Endothelial cell of umbilical vein (primary cell): ENCODE measurements around the gene DOCK7. TPM values are rescaled to one million over a fixed set of nuclear protein-coding genes. Genes with fewer than 3 reads are reported as not detected.
A peak's percentile ranks its signal among the peaks of the same experiment; 100 is the strongest.

ENCODE experiments used
- BruUV-seq: library from RNA; stranded (reverse); fragments of 400-500 nt; replicated peaks from 2 replicates; lab custom pipeline; 2021; lab: Mats Ljungman, UMichigan
- CTCF ChIA-PET: fragments of 300-600, 350-600 bp; sonication (Branson Sonifier 250); formaldehyde crosslinking; loops from one replicate; lab custom pipeline; 2021; ENCODE audit warnings: antibody characterized with exemption, inconsistent platforms; lab: Charles Lee
- POLR2A ChIA-PET: fragments of 300-600, 350-600 bp; sonication (Branson Sonifier 250); formaldehyde crosslinking; loops from one replicate; lab custom pipeline; 2021; ENCODE audit warnings: antibody characterized with exemption, inconsistent platforms; lab: Charles Lee
- DNase-seq: peaks from one replicate; pipeline ENCODE4 v3.0.0-alpha.2; 2011; ENCODE audit warnings: low read depth, low spot score
- FAIRE-seq: peaks from 2 replicates; lab custom pipeline; 2011; peaks lifted over from hg19 to GRCh38; lab: Jason Lieb, UNC
- H2AFZ ChIP-seq: 2 replicates; pipeline ENCODE4 v1.6.0; 2012; ENCODE audit warnings: low read depth, low read length, control low read depth, inconsistent platforms
- H3K27ac ChIP-seq: 2 replicates; pipeline ENCODE4 v1.5.1; 2011; ENCODE audit warnings: low read depth, mild to moderate bottlenecking, control low read depth, low read length, moderate library complexity; ENCODE audit not compliant: insufficient read depth
- H3K27me3 ChIP-seq, 2 experiments: 2 replicates each; pipeline versions ENCODE4 v1.6.0 to v1.6.1; 2011; ENCODE audit warnings: low read length in 2 of 2, mixed read lengths in 1 of 2; ENCODE audit not compliant: control insufficient read depth in 2 of 2, insufficient read depth in 2 of 2
- H3K36me3 ChIP-seq, 2 experiments: 2 replicates in 1 of 2; 3 replicates in 1 of 2; pipeline ENCODE4 v1.5.1; 2011; ENCODE audit warnings: low read length in 2 of 2, mild to moderate bottlenecking in 1 of 2, moderate library complexity in 1 of 2; ENCODE audit not compliant: control insufficient read depth in 2 of 2, insufficient read depth in 2 of 2; ENCODE audit errors: extremely low read depth in 1 of 2
- H3K4me1 ChIP-seq: 3 replicates; pipeline ENCODE4 v1.5.1; 2011; ENCODE audit warnings: mild to moderate bottlenecking, low read length; ENCODE audit not compliant: control insufficient read depth, insufficient read depth; ENCODE audit errors: extremely low read depth
- H3K4me2 ChIP-seq: 2 replicates; pipeline ENCODE4 v1.6.1; 2011; ENCODE audit warnings: low read length, control low read depth, mixed read lengths; ENCODE audit not compliant: insufficient read depth
- H3K4me3 ChIP-seq, 3 experiments: fragments of 200-600 bp in 1 of 3; sonication (generic), shearing (Covaris generic) in 1 of 3; replicated peaks in 1 of 3; 2 replicates each; pipeline ENCODE4 v1.5.1; 2011 to 2016; ENCODE audit warnings: control low read depth in 3 of 3, low read length in 3 of 3, mild to moderate bottlenecking in 2 of 3, inconsistent platforms in 1 of 3, low read depth in 1 of 3, moderate library complexity in 1 of 3; ENCODE audit not compliant: insufficient read depth in 1 of 3
- H3K79me2 ChIP-seq: 2 replicates; pipeline ENCODE4 v1.6.0; 2012; ENCODE audit warnings: low read length, inconsistent platforms; ENCODE audit not compliant: control insufficient read depth, insufficient read depth
- H3K9ac ChIP-seq: replicated peaks from 2 replicates; pipeline ENCODE3; 2011; ENCODE audit warnings: low read length, control low read depth; ENCODE audit not compliant: insufficient read depth; ENCODE audit errors: extremely low read depth
- H3K9me1 ChIP-seq: replicated peaks from 3 replicates; pipeline ENCODE4 v1.6.0; 2011; ENCODE audit warnings: mild to moderate bottlenecking, low read length; ENCODE audit not compliant: control insufficient read depth, insufficient read depth; ENCODE audit errors: extremely low read depth
- H3K9me3 ChIP-seq: replicated peaks from 2 replicates; pipeline ENCODE4 v1.5.1; 2012; ENCODE audit warnings: low read length, inconsistent platforms; ENCODE audit not compliant: control insufficient read depth, insufficient read depth
- H4K20me1 ChIP-seq: replicated peaks from 2 replicates; pipeline ENCODE3; 2011; ENCODE audit warnings: mild to moderate bottlenecking, low read length; ENCODE audit not compliant: control insufficient read depth, insufficient read depth; ENCODE audit errors: extremely low read depth
- EZH2 ChIP-seq: IDR thresholded peaks from 2 replicates; pipeline ENCODE4 v1.6.1; 2012; ENCODE audit warnings: borderline replicate concordance, low read depth, mild to moderate bottlenecking, moderate library complexity, low read length, inconsistent platforms; ENCODE audit not compliant: severe bottlenecking
- FOS ChIP-seq: IDR thresholded peaks from 2 replicates; pipeline ENCODE4 v1.6.1; 2011; ENCODE audit warnings: mild to moderate bottlenecking, low read length, moderate library complexity, borderline replicate concordance; ENCODE audit not compliant: insufficient read depth
- GATA2 ChIP-seq: IDR thresholded peaks from 2 replicates; pipeline ENCODE4 v1.7.0; 2011; ENCODE audit warnings: low read depth, mild to moderate bottlenecking, moderate library complexity, mixed read lengths, low read length; ENCODE audit not compliant: insufficient read length, insufficient read depth
- JUN ChIP-seq: IDR thresholded peaks from 2 replicates; pipeline ENCODE4 v1.6.1; 2011; ENCODE audit warnings: borderline replicate concordance, low read depth; ENCODE audit not compliant: insufficient read length, insufficient read depth
- MYC ChIP-seq: IDR thresholded peaks from one replicate; pipeline ENCODE4 v1.6.1; 2011; ENCODE audit warnings: mild to moderate bottlenecking, low read depth, low read length
- POLR2A ChIP-seq: IDR thresholded peaks from 2 replicates; pipeline ENCODE4 v1.6.1; 2012; ENCODE audit warnings: low read depth, mild to moderate bottlenecking, control low read depth, low read length
- POLR2AphosphoS5 ChIP-seq: IDR thresholded peaks from 2 replicates; pipeline ENCODE4 v1.6.1; 2012; ENCODE audit warnings: low read depth, mild to moderate bottlenecking, control low read depth, low read length, moderate library complexity; ENCODE audit not compliant: insufficient read depth
- dilution Hi-C: fragments of 300-500 bp; cut with MboI; formaldehyde crosslinking; loops from one replicate; pipeline ENCODE4 v1.15.0; 2019; ENCODE audit warnings: low sequenced_read_pairs; ENCODE audit not compliant: extremely low pct_ligation_motif_present
- intact Hi-C: fragments of 100-400 bp; cut with micrococcal nuclease; formaldehyde crosslinking; loops from one replicate; pipeline ENCODE4 v1.10.0; 2022
- polyA plus RNA-seq, 4 experiments: library from polyadenylated mRNA; depleted of rRNA in 3 of 4; stranded (reverse) in 3 of 4; unstranded in 1 of 4; fragments of >200 nt; gene quantifications; 2 replicates each; pipeline versions ENCODE4 v1.2.1 to v1.2.3, GENCODE V29; 2011 to 2012; ENCODE audit warnings: missing spikeins in 1 of 4
- total RNA-seq: library from RNA; stranded (reverse); gene quantifications from 2 replicates; pipeline ENCODE4 v1.2.3, GENCODE V29; 2021
- TF ChIP-seq, protein P1 (sequence below): IDR thresholded peaks from 2 replicates; pipeline ENCODE4 v1.6.1; 2011; ENCODE audit not compliant: insufficient read depth, insufficient read length
- TF ChIP-seq, protein P2 (sequence below), 2 donors: IDR thresholded peaks; 1 replicate in 1 of 2; 2 replicates in 1 of 2; pipeline ENCODE4 v1.5.1; 2011; ENCODE audit warnings: low read length in 2 of 2, mild to moderate bottlenecking in 2 of 2, moderate library complexity in 2 of 2, control low read depth in 1 of 2, inconsistent platforms in 1 of 2, low read depth in 1 of 2; ENCODE audit not compliant: insufficient read depth in 1 of 2; ENCODE audit errors: extremely low read depth in 1 of 2

Gene DOCK7
- total and polyA plus RNA-seq, 2 donors (not counting 3 experiments of a cell fraction or from before 2014, with no cell fraction given), result 9.4 to 31.9 TPM

DNA sequence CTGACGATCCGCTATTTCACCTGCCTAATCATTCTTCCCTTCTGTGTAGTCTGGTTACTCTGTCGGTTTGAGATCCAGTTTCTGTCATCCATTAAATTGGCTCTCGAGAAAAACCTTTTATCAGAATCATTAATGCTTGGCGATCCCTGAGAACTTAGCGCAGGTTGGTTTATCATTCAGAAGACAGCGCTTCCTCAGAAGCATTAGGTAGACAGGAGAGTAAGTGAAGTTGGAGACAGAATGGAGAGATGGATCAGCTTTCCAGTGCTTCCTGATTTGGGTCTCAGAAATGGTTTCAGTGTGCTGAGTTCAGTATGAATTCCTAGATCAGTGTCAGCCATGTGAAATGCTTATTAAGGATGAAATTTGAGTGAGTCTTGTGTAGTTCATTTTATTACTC lies 250.0 kb downstream of the DOCK7 start:
- Histone ChIP-seq H3K79me2 (peaks cover 56% of the 10 kb centered on the region), H2AFZ (peak overlapping the region; percentile 22), H3K9me1 (no peaks in the 10 kb centered on the region), H3K27me3 (no peaks in the 10 kb centered on the region), H4K20me1 (no peaks in the 10 kb centered on the region), H3K4me2 (peak overlapping the region; percentile 96), H3K27ac (peak overlapping the region; percentile 89), H3K36me3 (no peaks in the 10 kb centered on the region), H3K4me1 (peaks cover 13% of the 10 kb centered on the region), H3K4me3 (peak overlapping the region; percentile 73 to 95 (median 75)), H3K9ac (peak overlapping the region; percentile 96), H3K9me3 (no peaks in the 10 kb centered on the region)
- TF ChIP-seq FOS (no peak), JUN (no peak), POLR2AphosphoS5 (no peak), POLR2A (no peak), MYC (no peak), GATA2 (no peak), EZH2 (no peak)
- TF ChIP-seq, protein P1, sequence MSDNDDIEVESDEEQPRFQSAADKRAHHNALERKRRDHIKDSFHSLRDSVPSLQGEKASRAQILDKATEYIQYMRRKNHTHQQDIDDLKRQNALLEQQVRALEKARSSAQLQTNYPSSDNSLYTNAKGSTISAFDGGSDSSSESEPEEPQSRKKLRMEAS, result no peak
- TF ChIP-seq, protein P2, sequence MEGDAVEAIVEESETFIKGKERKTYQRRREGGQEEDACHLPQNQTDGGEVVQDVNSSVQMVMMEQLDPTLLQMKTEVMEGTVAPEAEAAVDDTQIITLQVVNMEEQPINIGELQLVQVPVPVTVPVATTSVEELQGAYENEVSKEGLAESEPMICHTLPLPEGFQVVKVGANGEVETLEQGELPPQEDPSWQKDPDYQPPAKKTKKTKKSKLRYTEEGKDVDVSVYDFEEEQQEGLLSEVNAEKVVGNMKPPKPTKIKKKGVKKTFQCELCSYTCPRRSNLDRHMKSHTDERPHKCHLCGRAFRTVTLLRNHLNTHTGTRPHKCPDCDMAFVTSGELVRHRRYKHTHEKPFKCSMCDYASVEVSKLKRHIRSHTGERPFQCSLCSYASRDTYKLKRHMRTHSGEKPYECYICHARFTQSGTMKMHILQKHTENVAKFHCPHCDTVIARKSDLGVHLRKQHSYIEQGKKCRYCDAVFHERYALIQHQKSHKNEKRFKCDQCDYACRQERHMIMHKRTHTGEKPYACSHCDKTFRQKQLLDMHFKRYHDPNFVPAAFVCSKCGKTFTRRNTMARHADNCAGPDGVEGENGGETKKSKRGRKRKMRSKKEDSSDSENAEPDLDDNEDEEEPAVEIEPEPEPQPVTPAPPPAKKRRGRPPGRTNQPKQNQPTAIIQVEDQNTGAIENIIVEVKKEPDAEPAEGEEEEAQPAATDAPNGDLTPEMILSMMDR (IDR thresholded peaks at IDR 0.05; ENCODE audit: extremely low read depth in 1 of 2, insufficient read depth in 1 of 2, low read depth in 1 of 2, low read length in 2 of 2), result no peak
- dilution Hi-C loops, result no loop called here
- BruUV-seq, result TSS peak; percentile 29
- FAIRE-seq (peak; percentile 63), DNase-seq (peak; percentile 35)
- ChIA-PET CTCF (interaction anchor here (1.0 to 2.0 kb wide), 2 partner anchors 12 to 309 kb away, joined by 3 to 9 read pairs; no protein-coding TSS in a partner anchor), POLR2A (no interaction called here)
- intact Hi-C loops, result loop anchor here (5.0 kb wide), 2 partner anchors 309 to 684 kb away; no protein-coding TSS in a partner anchor
